K562 (cell line): Measurements from ENCODE around the gene GPER1. TPM values are rescaled to one million over a fixed set of nuclear protein-coding genes. Genes with fewer than 3 reads are reported as not detected.

Source experiments
- BRCA1 ChIP-seq, 2 experiments: fragments of 450-650 bp in 1 of 2; sonication (generic) in 1 of 2; formaldehyde crosslinking in 1 of 2; IDR thresholded peaks; 2 replicates each; pipeline versions ENCODE4 v1.5.0 to v1.6.1; 2017 to 2020; ENCODE audit warnings: mild to moderate bottlenecking in 1 of 2, missing genetic modification reagents in 1 of 2
- ETS1 ChIP-seq: conservative IDR thresholded peaks from 2 replicates; pipeline ENCODE4 v1.6.1; 2011; ENCODE audit warnings: low read depth, mild to moderate bottlenecking, low read length; ENCODE audit not compliant: control insufficient read depth
- HEY1 ChIP-seq: fragments of 250-450 bp; sonication (Bioruptor Pico); IDR thresholded peaks from 2 replicates; pipeline ENCODE4 v1.5.0; 2020; ENCODE audit warnings: mild to moderate bottlenecking, moderate library complexity, borderline replicate concordance
- HNRNPK ChIP-seq: fragments of 200-400 bp; formaldehyde crosslinking; IDR thresholded peaks from one replicate; pipeline ENCODE4 v1.6.1; 2018; ENCODE audit warnings: mild to moderate bottlenecking, low read depth, low read length; ENCODE audit not compliant: poor library complexity, severe bottlenecking
- MBD1 ChIP-seq: fragments of 250-450 bp; sonication (Bioruptor Pico); IDR thresholded peaks from 2 replicates; pipeline ENCODE4 v1.8.0; 2022; ENCODE audit warnings: inconsistent platforms
- MEF2D ChIP-seq: conservative IDR thresholded peaks from 2 replicates; pipeline ENCODE4 v1.6.1; 2016; ENCODE audit warnings: low read depth, missing genetic modification characterization, missing compliant biosample characterization
- NEUROD1 ChIP-seq: fragments of 150-350 bp; IDR thresholded peaks from 2 replicates; pipeline ENCODE4 v1.6.1; 2014; ENCODE audit warnings: borderline replicate concordance, low read length, low read depth; ENCODE audit not compliant: partially characterized antibody
- RBM34 ChIP-seq: fragments of 200-400 bp; formaldehyde crosslinking; IDR thresholded peaks from 2 replicates; pipeline ENCODE4 v1.6.1; 2018; ENCODE audit warnings: low read length, borderline replicate concordance; ENCODE audit not compliant: insufficient read depth
- TRIM28 ChIP-seq: fragments of 450-650 bp; IDR thresholded peaks from 2 replicates; pipeline ENCODE4 v1.6.1; 2017
- ZBTB2 ChIP-seq: fragments of 450-650 bp; IDR thresholded peaks from 2 replicates; pipeline ENCODE4 v1.6.1; 2016; ENCODE audit warnings: antibody characterized with exemption
- polyA plus RNA-seq, 8 experiments: library from polyadenylated mRNA; depleted of rRNA in 4 of 8; stranded (reverse) in 5 of 8; unstranded in 3 of 8; fragments of >200 nt; fragmentation: Nextera tagmentation in 2 of 8; fragmentation: Illumina TruSeq in 1 of 8; extraction: Ambion mirVana in 2 of 8; extraction: Trizol in 1 of 8; gene quantifications; 2 replicates each; pipeline versions ENCODE4 v1.2.1 to v1.2.3, GENCODE V29; 2011 to 2014; ENCODE audit warnings: inconsistent platforms in 1 of 8, missing spikeins in 1 of 8
- total RNA-seq, 7 experiments: library from RNA; depleted of rRNA in 6 of 7; stranded (reverse); fragments of >200 nt in 6 of 7; fragmentation: Illumina TruSeq in 2 of 7; extraction: Trizol in 2 of 7; gene quantifications; 2 replicates each; pipeline versions ENCODE4 v1.2.1 to v1.2.3, GENCODE V29; 2011 to 2021; ENCODE audit warnings: low replicate concordance in 1 of 7

Gene GPER1
- total and polyA plus RNA-seq, 9 of the 15 experiments (the other 6 are each of a cell fraction or from before 2014, with no cell fraction given), result 0.04 to 0.09 (median 0.08) TPM; not detected in 6

- no peak for TF ChIP-seq HEY1 (CRISPR knock-in tag)
- TF ChIP-seq RBM34, result no peak
- no peak for TF ChIP-seq ETS1
- no peak for TF ChIP-seq MEF2D (tag)
- TF ChIP-seq NEUROD1, result no peak
- TF ChIP-seq ZBTB2, result no peak
- no peak for TF ChIP-seq TRIM28
- no peak for TF ChIP-seq MBD1
- no peak for TF ChIP-seq HNRNPK
- no peak for TF ChIP-seq BRCA1 (IDR thresholded peaks at IDR 0.05)
- TF ChIP-seq BRCA1 (CRISPR knock-in tag; IDR thresholded peaks at IDR 0.05), result no peak
Measured at GRCh38 chr7:1086588-1087464, 1.1 kb upstream of the GPER1 start (continued).
